ENCODE measurements around the gene LUZP1.

DNA sequence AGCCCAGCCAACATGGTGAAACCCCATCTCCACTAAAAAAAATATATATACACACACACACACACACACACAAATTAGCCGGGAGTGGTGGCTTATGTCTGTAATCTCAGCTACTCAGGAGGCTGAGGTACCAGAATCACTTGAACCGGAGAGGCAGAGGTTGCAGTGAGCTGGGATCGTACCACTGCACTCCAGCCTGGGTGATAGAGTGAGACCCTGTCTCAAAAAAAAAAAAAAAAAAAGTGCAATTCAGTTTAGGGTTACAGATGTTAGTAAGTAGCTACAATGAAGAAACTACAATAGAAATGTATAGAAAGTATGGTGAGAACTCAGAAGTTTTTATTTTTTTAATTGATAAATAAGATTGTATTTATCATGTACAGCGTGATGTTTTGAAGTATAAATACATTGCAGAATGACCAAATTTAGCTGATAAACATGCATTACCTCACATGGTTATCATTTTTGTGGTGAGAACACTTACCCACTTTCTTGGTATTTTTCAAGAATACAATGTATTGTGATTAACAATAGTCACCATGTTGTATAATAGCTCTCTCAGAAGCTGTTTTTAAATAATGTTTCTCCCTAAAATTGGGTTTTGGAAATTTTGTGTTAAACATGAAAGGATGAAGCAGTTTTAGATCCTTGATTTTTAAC, 131.4 kb downstream of the LUZP1 start:
- TF ChIP-seq, protein P1, sequence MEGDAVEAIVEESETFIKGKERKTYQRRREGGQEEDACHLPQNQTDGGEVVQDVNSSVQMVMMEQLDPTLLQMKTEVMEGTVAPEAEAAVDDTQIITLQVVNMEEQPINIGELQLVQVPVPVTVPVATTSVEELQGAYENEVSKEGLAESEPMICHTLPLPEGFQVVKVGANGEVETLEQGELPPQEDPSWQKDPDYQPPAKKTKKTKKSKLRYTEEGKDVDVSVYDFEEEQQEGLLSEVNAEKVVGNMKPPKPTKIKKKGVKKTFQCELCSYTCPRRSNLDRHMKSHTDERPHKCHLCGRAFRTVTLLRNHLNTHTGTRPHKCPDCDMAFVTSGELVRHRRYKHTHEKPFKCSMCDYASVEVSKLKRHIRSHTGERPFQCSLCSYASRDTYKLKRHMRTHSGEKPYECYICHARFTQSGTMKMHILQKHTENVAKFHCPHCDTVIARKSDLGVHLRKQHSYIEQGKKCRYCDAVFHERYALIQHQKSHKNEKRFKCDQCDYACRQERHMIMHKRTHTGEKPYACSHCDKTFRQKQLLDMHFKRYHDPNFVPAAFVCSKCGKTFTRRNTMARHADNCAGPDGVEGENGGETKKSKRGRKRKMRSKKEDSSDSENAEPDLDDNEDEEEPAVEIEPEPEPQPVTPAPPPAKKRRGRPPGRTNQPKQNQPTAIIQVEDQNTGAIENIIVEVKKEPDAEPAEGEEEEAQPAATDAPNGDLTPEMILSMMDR (IDR thresholded peaks at IDR 0.05; ENCODE audit: insufficient read depth, low read depth, low read length), result no peak
- TF ChIP-seq EZH2 (IDR thresholded peaks at IDR 0.05; ENCODE audit: insufficient read depth, low read length), result no peak
